ENCODE results near the gene RSRP1. TPM values are rescaled to one million over a fixed set of nuclear protein-coding genes. Genes with fewer than 3 reads are reported as not detected.

RSRP1 gene
- total RNA-seq, 4 donors from 2014 or later, result 23.1 to 133 (median 59.4) TPM

GRCh38 chr1:25232027-25232865 is 15.0 kb downstream of the RSRP1 start, which contains the start of gene SYF2:
TSS of gene SYF2 (minus strand) at chr1:25232502. CDS start at chr1:25232467, 35 bp downstream.
- TF ChIP-seq POLR2A (IDR thresholded peaks at IDR 0.05), result peak; percentile 57 to 74
- peak; percentile 92 for TF ChIP-seq POLR2AphosphoS5 (IDR thresholded peaks at IDR 0.05)
- no peak for TF ChIP-seq CTCF (IDR thresholded peaks at IDR 0.05)
- TF ChIP-seq EP300 (IDR thresholded peaks at IDR 0.05), result no peak
- Histone ChIP-seq H3K9me3 (no peaks in the 10 kb centered on the region), H3K36me3 (peaks cover 0 to 46% of the 10 kb centered on the region in 2 donors), H3K4me3 (peak within 1 kb of the TSS; percentile 62 to 90), H3K27ac (peak within 1 kb of the TSS; percentile 87 to 96 (median 94)), H3K4me1 (peaks cover 0 to 66% (median 12%) of the 10 kb centered on the region in 3 donors), H3K27me3 (no peaks in the 10 kb centered on the region)
- 0% methylated on average over 7 to 26 of the region's 54 CpGs for WGBS, 2 donors (ENCODE audit: low coverage in 1 of 2)
- peak; percentile 95 for ATAC-seq

DNA sequence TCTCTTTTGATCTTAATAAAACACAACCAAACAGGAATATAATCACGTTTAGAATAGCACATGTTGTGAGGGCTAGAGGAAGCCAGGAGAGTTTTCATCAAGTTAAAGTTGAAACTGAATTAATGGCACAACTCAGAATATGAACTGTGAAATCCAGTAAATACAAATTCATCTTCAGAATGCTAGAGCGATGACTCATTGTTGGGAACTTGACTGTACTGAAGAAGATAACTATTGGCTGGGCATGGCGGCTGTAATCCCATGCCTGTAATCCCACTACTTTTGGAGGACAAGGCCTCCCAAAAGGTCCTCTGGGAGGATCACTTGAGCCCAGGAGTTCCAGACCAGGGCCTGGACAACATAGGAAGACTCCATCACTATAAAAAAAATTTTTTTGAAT is 23.8 kb downstream of the RSRP1 start:
- Histone ChIP-seq H3K36me3 (peaks cover 0 to 96% of the 10 kb centered on the region in 2 donors), H3K4me1 (no peaks in the 10 kb centered on the region), H3K27me3 (no peaks in the 10 kb centered on the region), H3K9me3 (no peaks in the 10 kb centered on the region), H3K4me3 (no peak overlapping the region), H3K27ac (no peak overlapping the region)
- TF ChIP-seq EP300 (IDR thresholded peaks at IDR 0.05), result no peak
- TF ChIP-seq POLR2AphosphoS5 (IDR thresholded peaks at IDR 0.05), result no peak
- TF ChIP-seq POLR2A (IDR thresholded peaks at IDR 0.05), result no peak
- TF ChIP-seq CTCF (IDR thresholded peaks at IDR 0.05), result no peak
- 70 to 75% methylated on average over 3 of the region's 3 CpGs for WGBS, 2 donors (ENCODE audit: low coverage in 1 of 2)
- ATAC-seq, result no peak

DNA sequence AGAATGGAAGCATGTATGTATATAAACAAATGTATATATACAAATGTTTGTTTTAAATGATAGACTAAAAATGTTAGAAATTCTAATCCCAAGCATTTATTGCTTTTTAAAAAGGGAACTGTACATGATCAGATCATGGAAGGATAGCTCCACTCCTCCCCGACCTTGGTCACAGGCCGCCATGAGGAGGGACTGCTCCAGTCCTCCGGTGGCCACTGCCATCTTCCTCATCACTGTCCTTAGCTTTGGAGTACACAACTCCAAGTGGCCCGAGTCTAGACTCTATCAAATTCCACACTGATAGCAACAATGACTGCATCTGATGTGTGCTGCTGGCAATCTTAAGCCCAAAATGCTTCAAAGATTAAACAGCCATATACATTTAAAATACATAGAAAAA is 24.6 kb downstream of the RSRP1 start:
- ATAC-seq, result no peak

GRCh38 chr1:25220666-25221065 is 26.6 kb downstream of the RSRP1 start:
- WGBS, 2 donors (ENCODE audit: low coverage in 1 of 2), result 67 to 91% methylated on average over 1 to 3 of the region's 3 CpGs
- TF ChIP-seq POLR2A (IDR thresholded peaks at IDR 0.05) (no peak), CTCF (IDR thresholded peaks at IDR 0.05) (no peak), EP300 (IDR thresholded peaks at IDR 0.05) (no peak), POLR2AphosphoS5 (IDR thresholded peaks at IDR 0.05) (no peak)
- Histone ChIP-seq H3K4me1 (no peaks in the 10 kb centered on the region), H3K27ac (no peak overlapping the region), H3K36me3 (peaks cover 0 to 68% of the 10 kb centered on the region in 2 donors), H3K27me3 (no peaks in the 10 kb centered on the region), H3K9me3 (no peaks in the 10 kb centered on the region), H3K4me3 (no peak overlapping the region)
- ATAC-seq, result no peak

More for the DNA sequence above, 24.6 kb downstream of the RSRP1 start:
- H3K27me3 ChIP-seq, result no peaks in the 10 kb centered on the region
- H3K9me3 ChIP-seq, result no peaks in the 10 kb centered on the region
- H3K4me1 ChIP-seq, result no peaks in the 10 kb centered on the region
- WGBS, 2 donors (ENCODE audit: low coverage in 1 of 2), result 80 to 94% methylated on average over 3 to 4 of the region's 4 CpGs
- H3K27ac ChIP-seq, result no peak overlapping the region
- TF ChIP-seq EP300 (IDR thresholded peaks at IDR 0.05) (no peak), POLR2AphosphoS5 (IDR thresholded peaks at IDR 0.05) (no peak), POLR2A (IDR thresholded peaks at IDR 0.05) (no peak), CTCF (IDR thresholded peaks at IDR 0.05) (no peak)
- H3K36me3 ChIP-seq, result peaks cover 0 to 88% of the 10 kb centered on the region in 2 donors
- H3K4me3 ChIP-seq, result no peak overlapping the region

Measured in gastroesophageal sphincter (tissue), 4 donors.